Neural progenitor cell (in vitro differentiated cells): Measurements from ENCODE around the gene QSOX2. TPM values are rescaled to one million over a fixed set of nuclear protein-coding genes. Genes with fewer than 3 reads are reported as not detected.

ENCODE experiments used
- DNase-seq: peaks from one replicate; pipeline ENCODE4 v3.0.0-alpha.2; 2016; ENCODE audit warnings: low spot score
- H2AFZ ChIP-seq: fragments of 200-600 bp; sonication (generic); replicated peaks from 2 replicates; pipeline ENCODE4 v1.6.1; 2016; ENCODE audit warnings: antibody characterized with exemption
- H3F3A ChIP-seq: fragments of 200-600 bp; sonication (generic); 2 replicates; pipeline ENCODE4 v1.6.1; 2016; ENCODE audit warnings: antibody characterized with exemption, low read depth
- H3K27ac ChIP-seq: fragments of 200-600 bp; sonication (generic); 2 replicates; pipeline ENCODE4 v1.5.1; 2016; ENCODE audit warnings: mild to moderate bottlenecking
- H3K27me3 ChIP-seq: fragments of 200-600 bp; sonication (generic); 2 replicates; pipeline ENCODE4 v1.6.1; 2016; ENCODE audit warnings: mild to moderate bottlenecking, moderate library complexity
- H3K36me3 ChIP-seq: fragments of 200-600 bp; sonication (generic); 2 replicates; pipeline ENCODE4 v1.5.1; 2016
- H3K4me1 ChIP-seq: fragments of 200-600 bp; sonication (generic); 2 replicates; pipeline ENCODE4 v1.6.1; 2016; ENCODE audit warnings: mixed run types
- H3K4me2 ChIP-seq: fragments of 200-600 bp; sonication (generic); 2 replicates; pipeline ENCODE4 v1.6.1; 2016
- H3K4me3 ChIP-seq: fragments of 200-600 bp; sonication (generic); 2 replicates; pipeline ENCODE4 v1.5.1; 2016
- H3K79me2 ChIP-seq: fragments of 200-600 bp; sonication (generic); 2 replicates; pipeline ENCODE4 v1.6.1; 2016; ENCODE audit warnings: low read depth
- H3K9ac ChIP-seq: fragments of 200-600 bp; sonication (generic); 2 replicates; pipeline ENCODE4 v1.6.1; 2016
- H3K9me3 ChIP-seq: fragments of 200-600 bp; sonication (generic); 2 replicates; pipeline ENCODE4 v1.5.1; 2016; ENCODE audit warnings: low read depth
- H4K20me1 ChIP-seq: fragments of 200-600 bp; sonication (generic); 2 replicates; pipeline ENCODE4 v1.6.1; 2016; ENCODE audit warnings: low read depth
- H3K27ac Mint-ChIP-seq: 3 replicates; pipeline ENCODE4 v1.8.0; 2021; ENCODE audit warnings: mixed read lengths
- H3K27me3 Mint-ChIP-seq: 2 replicates; pipeline ENCODE4 v1.8.0; 2022; ENCODE audit warnings: low read depth, mild to moderate bottlenecking, inconsistent platforms, moderate library complexity, mixed read lengths; ENCODE audit not compliant: insufficient read depth
- H3K36me3 Mint-ChIP-seq: 3 replicates; pipeline ENCODE4 v1.8.0; 2021; ENCODE audit warnings: mixed read lengths
- H3K4me1 Mint-ChIP-seq: 3 replicates; pipeline ENCODE4 v1.8.0; 2021; ENCODE audit warnings: mixed read lengths
- H3K4me3 Mint-ChIP-seq: 3 replicates; pipeline ENCODE4 v1.8.0; 2021; ENCODE audit warnings: mild to moderate bottlenecking, moderate library complexity, mixed read lengths
- H3K9me3 Mint-ChIP-seq: 3 replicates; pipeline ENCODE4 v1.8.0; 2020; ENCODE audit warnings: mixed read lengths
- CTCF ChIP-seq: fragments of 200-600 bp; sonication (generic); IDR thresholded peaks from 2 replicates; pipeline ENCODE4 v1.5.1; 2017; ENCODE audit warnings: antibody characterized with exemption, mild to moderate bottlenecking
- EZH2 ChIP-seq: fragments of 200-600 bp; sonication (generic); IDR thresholded peaks from 2 replicates; pipeline ENCODE4 v1.6.1; 2017; ENCODE audit warnings: antibody characterized with exemption, mild to moderate bottlenecking, moderate library complexity
- EZH2phosphoT487 ChIP-seq: fragments of 200-600 bp; sonication (generic); IDR thresholded peaks from 2 replicates; pipeline ENCODE4 v1.6.1; 2017; ENCODE audit warnings: antibody characterized with exemption
- total RNA-seq: library from RNA; depleted of rRNA; stranded (reverse); fragments of >200 nt; gene quantifications from 2 replicates; pipeline ENCODE4 v1.2.3, GENCODE V29; 2015; ENCODE audit warnings: low replicate concordance

Gene QSOX2
- total RNA-seq, 1 donor from 2014 or later: 17.1 TPM

GRCh38 chr9:136285501-136286358 is 40.1 kb upstream of the QSOX2 start:
- Histone ChIP-seq H3K36me3 (no peaks in the 10 kb centered on the region), H3K4me3 (no peak overlapping the region), H3K27me3 (no peaks in the 10 kb centered on the region), H3K4me2 (no peak overlapping the region), H3K9me3 (no peaks in the 10 kb centered on the region), H3F3A (no peaks in the 10 kb centered on the region), H3K9ac (no peak overlapping the region), H3K4me1 (peaks cover 3% of the 10 kb centered on the region), H3K27ac (no peak overlapping the region), H4K20me1 (no peaks in the 10 kb centered on the region), H2AFZ (no peak overlapping the region), H3K79me2 (no peaks in the 10 kb centered on the region)
- H3K9me3 Mint-ChIP-seq: no peaks in the 10 kb centered on the region
- DNase-seq: no peak
- H3K4me3 Mint-ChIP-seq: no peak overlapping the region
- H3K27ac Mint-ChIP-seq: no peak overlapping the region
- peaks cover 7% of the 10 kb centered on the region for H3K27me3 Mint-ChIP-seq
- H3K36me3 Mint-ChIP-seq: no peaks in the 10 kb centered on the region
- TF ChIP-seq EZH2phosphoT487 (no peak), EZH2 (no peak), CTCF (no peak)
- peaks cover 4% of the 10 kb centered on the region for H3K4me1 Mint-ChIP-seq

GRCh38 chr9:136284951-136285350 is 39.3 kb upstream of the QSOX2 start:
- Mint-ChIP-seq H3K4me3 (no peak overlapping the region), H3K4me1 (peaks cover 4% of the 10 kb centered on the region), H3K27me3 (peaks cover 7% of the 10 kb centered on the region), H3K9me3 (no peaks in the 10 kb centered on the region), H3K36me3 (no peaks in the 10 kb centered on the region), H3K27ac (no peak overlapping the region)
- H3K9ac ChIP-seq: no peak overlapping the region
- no peaks in the 10 kb centered on the region for H3K9me3 ChIP-seq
- no peaks in the 10 kb centered on the region for H3K27me3 ChIP-seq
- H3K4me3 ChIP-seq: no peak overlapping the region
- peaks cover 3% of the 10 kb centered on the region for H3K4me1 ChIP-seq
- no peak overlapping the region for H2AFZ ChIP-seq
- no peak overlapping the region for H3K4me2 ChIP-seq
- no peaks in the 10 kb centered on the region for H3K36me3 ChIP-seq
- DNase-seq: no peak
- H4K20me1 ChIP-seq: no peaks in the 10 kb centered on the region
- no peaks in the 10 kb centered on the region for H3K79me2 ChIP-seq
- TF ChIP-seq CTCF (no peak), EZH2 (no peak), EZH2phosphoT487 (no peak)
- H3K27ac ChIP-seq: no peak overlapping the region
- H3F3A ChIP-seq: no peaks in the 10 kb centered on the region

- H2AFZ ChIP-seq: no peak overlapping the region
- H3K4me3 Mint-ChIP-seq: no peak overlapping the region
- no peaks in the 10 kb centered on the region for H3K9me3 Mint-ChIP-seq
- no peak overlapping the region for H3K4me2 ChIP-seq
- H3K4me1 ChIP-seq: peaks cover 3% of the 10 kb centered on the region
- no peak overlapping the region for H3K4me3 ChIP-seq
- no peaks in the 10 kb centered on the region for H3K36me3 Mint-ChIP-seq
- H3K9ac ChIP-seq: no peak overlapping the region
- TF ChIP-seq EZH2phosphoT487 (no peak), CTCF (no peak), EZH2 (no peak)
- no peaks in the 10 kb centered on the region for H3K36me3 ChIP-seq
- no peaks in the 10 kb centered on the region for H3F3A ChIP-seq
- H3K79me2 ChIP-seq: no peaks in the 10 kb centered on the region
- H3K27ac Mint-ChIP-seq: no peak overlapping the region
- no peaks in the 10 kb centered on the region for H3K27me3 ChIP-seq
- H3K27me3 Mint-ChIP-seq: peaks cover 7% of the 10 kb centered on the region
- no peak overlapping the region for H3K27ac ChIP-seq
- H3K4me1 Mint-ChIP-seq: peaks cover 4% of the 10 kb centered on the region
- no peaks in the 10 kb centered on the region for H3K9me3 ChIP-seq
- no peak for DNase-seq
- H4K20me1 ChIP-seq: no peaks in the 10 kb centered on the region
Observed at GRCh38 chr9:136284311-136284710, 38.7 kb upstream of the QSOX2 start.
